Measurements from ENCODE around the gene CACHD1. TPM values are rescaled to one million over a fixed set of nuclear protein-coding genes. Genes with fewer than 3 reads are reported as not detected.
A peak's percentile ranks its signal among the peaks of the same experiment; 100 is the strongest.

CACHD1 gene
- total and polyA plus RNA-seq, 9 donors: 9.7 to 14.7 (median 11.8) TPM

DNA sequence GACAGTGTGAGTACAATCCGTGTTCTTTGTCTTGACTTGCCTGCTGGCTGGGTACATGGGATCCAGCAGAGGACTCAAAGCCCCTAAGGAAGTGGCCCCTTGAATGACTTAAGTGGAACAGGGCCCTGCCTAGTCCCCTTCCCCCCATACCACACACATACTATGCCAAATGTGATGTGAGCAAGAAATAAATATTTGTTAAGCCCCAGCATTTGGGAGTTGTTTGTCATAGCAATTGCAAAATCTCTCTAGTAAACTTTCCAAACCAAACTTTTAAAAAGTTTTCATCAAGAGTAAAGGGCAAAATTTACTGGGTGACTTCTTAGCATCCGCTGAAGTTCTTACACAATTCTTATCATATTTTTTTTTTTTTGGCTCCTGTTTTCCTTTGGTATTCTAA, 32.5 kb upstream of the CACHD1 start:
- no peaks in the 10 kb centered on the region for H3K36me3 ChIP-seq (ENCODE audit: control insufficient read depth, insufficient read depth, low read length)
- H3K4me3 ChIP-seq (ENCODE audit: low read length): no peak overlapping the region
- 100% methylated on average over 1 of the region's 2 CpGs for WGBS (ENCODE audit: insufficient coverage)
- no peak for DNase-seq
- no peaks in the 10 kb centered on the region for H3K27me3 ChIP-seq (ENCODE audit: control insufficient read depth, insufficient read depth, low read length)
- H3K9me3 ChIP-seq (replicated peaks; ENCODE audit: control insufficient read depth, low read depth, low read length): no peaks in the 10 kb centered on the region
- H3K27ac ChIP-seq (ENCODE audit: low read length): no peak overlapping the region
- no peaks in the 10 kb centered on the region for H3K4me1 ChIP-seq (ENCODE audit: control insufficient read depth, insufficient read depth, low read length)

DNA sequence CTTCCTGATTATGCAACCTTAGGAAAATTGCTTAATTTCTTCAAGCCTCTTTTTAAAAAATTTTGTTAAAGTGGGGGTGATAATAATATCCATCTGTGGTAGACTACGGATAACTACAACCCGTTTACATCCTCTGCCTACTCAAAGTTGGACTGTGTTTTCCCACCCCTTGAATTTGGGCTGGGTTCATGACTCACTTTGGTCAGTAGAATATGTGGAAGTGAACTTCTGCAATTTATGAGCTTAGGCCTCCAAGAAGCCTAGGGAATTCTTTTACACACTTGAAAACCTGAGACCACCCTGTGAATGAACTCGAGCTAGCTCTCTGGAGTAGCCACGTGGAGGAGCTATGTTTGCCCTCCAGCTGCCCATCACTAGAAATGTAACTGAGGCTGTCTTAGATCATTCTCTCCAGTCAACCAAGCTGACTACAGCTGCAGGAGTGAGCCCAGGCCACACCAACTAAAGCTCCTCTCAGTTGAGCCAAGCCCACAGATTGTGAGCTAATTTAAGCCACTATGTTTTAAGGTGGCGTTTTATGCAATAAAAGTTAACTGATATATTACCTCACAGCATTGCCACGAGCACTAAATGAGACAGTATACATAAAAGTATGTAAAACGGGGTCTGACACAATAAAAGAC, 29.6 kb upstream of the CACHD1 start:
- H3K27me3 ChIP-seq (ENCODE audit: control insufficient read depth, insufficient read depth, low read length): no peaks in the 10 kb centered on the region
- H3K9me3 ChIP-seq (replicated peaks; ENCODE audit: control insufficient read depth, low read depth, low read length): no peaks in the 10 kb centered on the region
- no peaks in the 10 kb centered on the region for H3K36me3 ChIP-seq (ENCODE audit: control insufficient read depth, insufficient read depth, low read length)
- 33% methylated on average over 2 of the region's 7 CpGs for WGBS (ENCODE audit: insufficient coverage)
- H3K27ac ChIP-seq (ENCODE audit: low read length): no peak overlapping the region
- DNase-seq: peak; percentile 9
- H3K4me1 ChIP-seq (ENCODE audit: control insufficient read depth, insufficient read depth, low read length): no peaks in the 10 kb centered on the region
- no peak overlapping the region for H3K4me3 ChIP-seq (ENCODE audit: low read length)

DNA sequence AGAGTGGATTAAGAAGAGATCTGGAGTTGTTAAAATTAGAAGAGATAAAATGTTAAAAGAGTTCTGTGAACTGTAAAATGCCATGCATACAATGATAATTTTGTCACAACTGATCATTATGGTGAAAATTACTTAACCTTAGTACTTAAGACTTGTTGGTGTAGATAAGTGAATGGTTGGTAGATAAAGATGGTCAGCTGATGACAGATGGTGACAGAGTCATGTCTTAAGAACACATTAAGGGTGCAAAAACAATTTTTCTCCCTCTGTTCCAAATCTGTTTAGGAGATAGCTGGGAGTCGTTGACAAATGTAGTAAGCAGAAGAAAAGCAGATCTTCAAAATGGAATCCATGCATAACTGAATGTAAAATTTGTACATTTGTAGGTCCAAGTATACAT, 18.5 kb upstream of the CACHD1 start:
- no peak for DNase-seq
- Histone ChIP-seq H3K27ac (ENCODE audit: low read length) (no peak overlapping the region), H3K36me3 (ENCODE audit: control insufficient read depth, insufficient read depth, low read length) (no peaks in the 10 kb centered on the region), H3K27me3 (ENCODE audit: control insufficient read depth, insufficient read depth, low read length) (no peaks in the 10 kb centered on the region), H3K4me1 (ENCODE audit: control insufficient read depth, insufficient read depth, low read length) (no peaks in the 10 kb centered on the region), H3K9me3 (replicated peaks; ENCODE audit: control insufficient read depth, low read depth, low read length) (no peaks in the 10 kb centered on the region), H3K4me3 (ENCODE audit: low read length) (no peak overlapping the region)
- no CpG with 5 or more reads among the region's 1 CpG for WGBS (ENCODE audit: insufficient coverage)

DNA sequence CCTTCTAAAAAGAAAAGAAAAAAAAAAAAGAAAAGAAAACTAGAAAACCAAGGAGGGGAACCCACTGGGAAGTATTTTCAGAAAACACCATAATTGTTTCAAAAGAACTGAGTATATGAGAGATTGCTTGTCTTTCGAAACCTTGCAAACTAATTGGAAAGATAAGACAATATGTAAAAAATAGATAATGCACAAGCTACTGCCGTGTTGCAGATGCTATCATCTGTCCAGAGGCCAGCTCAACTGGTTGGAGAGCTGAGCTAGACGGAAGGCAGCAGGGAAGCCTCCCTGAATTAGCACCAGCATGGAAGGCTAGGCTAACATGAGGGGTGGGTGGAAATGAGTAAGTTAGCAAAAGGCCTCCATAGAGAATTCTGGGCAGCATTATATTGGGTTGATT, 16.2 kb upstream of the CACHD1 start:
- Histone ChIP-seq H3K4me1 (ENCODE audit: control insufficient read depth, insufficient read depth, low read length) (no peaks in the 10 kb centered on the region), H3K36me3 (ENCODE audit: control insufficient read depth, insufficient read depth, low read length) (no peaks in the 10 kb centered on the region), H3K9me3 (replicated peaks; ENCODE audit: control insufficient read depth, low read depth, low read length) (no peaks in the 10 kb centered on the region), H3K27ac (ENCODE audit: low read length) (no peak overlapping the region), H3K27me3 (ENCODE audit: control insufficient read depth, insufficient read depth, low read length) (no peaks in the 10 kb centered on the region), H3K4me3 (ENCODE audit: low read length) (no peak overlapping the region)
- no peak for DNase-seq
- 31% methylated on average over 2 of the region's 3 CpGs for WGBS (ENCODE audit: insufficient coverage)

DNA sequence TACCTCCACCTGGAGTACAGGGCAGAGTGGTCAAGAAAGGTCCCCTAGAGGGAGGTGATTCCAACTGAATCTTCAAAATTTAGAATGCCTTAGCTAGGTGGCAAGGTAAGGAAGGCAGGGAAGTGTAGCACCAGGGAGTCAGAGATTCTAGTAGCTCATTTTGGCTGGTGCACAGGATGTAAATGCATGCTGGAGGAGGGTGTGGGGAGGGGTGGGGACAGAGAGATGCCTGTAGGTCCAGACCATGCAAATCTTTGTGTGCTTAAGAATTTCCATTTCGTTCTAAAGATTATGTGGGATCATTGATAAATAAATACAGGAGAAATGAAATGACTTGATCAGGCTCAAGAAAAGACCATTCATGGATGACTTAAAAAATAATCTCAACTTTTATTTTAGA, 11.0 kb upstream of the CACHD1 start:
- DNase-seq: no peak
- no CpG with 5 or more reads among the region's 1 CpG for WGBS (ENCODE audit: insufficient coverage)
- Histone ChIP-seq H3K4me1 (ENCODE audit: control insufficient read depth, insufficient read depth, low read length) (no peaks in the 10 kb centered on the region), H3K4me3 (ENCODE audit: low read length) (no peak overlapping the region), H3K9me3 (replicated peaks; ENCODE audit: control insufficient read depth, low read depth, low read length) (no peaks in the 10 kb centered on the region), H3K27me3 (ENCODE audit: control insufficient read depth, insufficient read depth, low read length) (no peaks in the 10 kb centered on the region), H3K36me3 (ENCODE audit: control insufficient read depth, insufficient read depth, low read length) (no peaks in the 10 kb centered on the region), H3K27ac (ENCODE audit: low read length) (no peak overlapping the region)

DNA sequence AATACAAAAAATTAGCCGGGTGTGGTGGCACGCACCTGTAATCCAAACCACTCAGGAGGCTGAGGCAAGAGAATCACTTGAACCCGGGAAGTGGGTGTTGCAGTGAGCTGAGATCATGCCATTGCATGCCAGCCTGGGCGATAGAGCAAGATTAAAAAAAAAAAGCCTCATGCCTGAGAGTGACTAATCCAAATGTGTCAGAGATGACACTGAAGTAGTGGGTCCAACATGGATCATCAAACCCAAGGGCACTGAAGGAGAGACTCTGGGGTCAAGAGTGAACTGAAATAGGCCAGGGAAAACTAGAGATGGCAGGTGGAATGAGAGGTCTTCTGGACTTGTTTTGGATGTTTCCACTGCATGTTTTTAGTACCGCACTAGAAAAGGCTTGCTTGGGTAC, 10.2 kb upstream of the CACHD1 start:
- Histone ChIP-seq H3K36me3 (ENCODE audit: control insufficient read depth, insufficient read depth, low read length) (no peaks in the 10 kb centered on the region), H3K27me3 (ENCODE audit: control insufficient read depth, insufficient read depth, low read length) (no peaks in the 10 kb centered on the region), H3K9me3 (replicated peaks; ENCODE audit: control insufficient read depth, low read depth, low read length) (no peaks in the 10 kb centered on the region), H3K4me3 (ENCODE audit: low read length) (no peak overlapping the region), H3K4me1 (ENCODE audit: control insufficient read depth, insufficient read depth, low read length) (no peaks in the 10 kb centered on the region), H3K27ac (ENCODE audit: low read length) (no peak overlapping the region)
- DNase-seq: no peak
- 88% methylated on average over 2 of the region's 5 CpGs for WGBS (ENCODE audit: insufficient coverage)

DNA sequence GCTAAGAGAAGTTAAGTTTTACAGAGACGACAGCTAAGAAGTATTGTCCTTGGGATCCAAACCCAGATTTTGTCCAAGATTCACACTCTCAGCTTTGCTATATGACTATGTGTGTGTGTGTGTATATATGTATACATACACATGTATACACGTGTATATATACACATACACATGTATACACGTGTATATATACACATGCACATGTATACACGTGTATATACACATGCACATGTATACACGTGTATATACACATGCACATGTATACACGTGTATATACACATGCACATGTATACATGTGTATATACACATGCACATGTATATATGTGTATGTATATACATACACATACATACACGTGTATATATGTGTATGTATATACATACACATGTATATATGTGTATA, 3.9 kb upstream of the CACHD1 start:
- H3K9me3 ChIP-seq (replicated peaks; ENCODE audit: control insufficient read depth, low read depth, low read length): no peaks in the 10 kb centered on the region
- no CpG with 5 or more reads among the region's 7 CpGs for WGBS (ENCODE audit: insufficient coverage)
- no peaks in the 10 kb centered on the region for H3K27me3 ChIP-seq (ENCODE audit: control insufficient read depth, insufficient read depth, low read length)
- H3K4me1 ChIP-seq (ENCODE audit: control insufficient read depth, insufficient read depth, low read length): peaks cover 7% of the 10 kb centered on the region
- H3K4me3 ChIP-seq (ENCODE audit: low read length): no peak overlapping the region
- DNase-seq: no peak
- no peaks in the 10 kb centered on the region for H3K36me3 ChIP-seq (ENCODE audit: control insufficient read depth, insufficient read depth, low read length)
- H3K27ac ChIP-seq (ENCODE audit: low read length): no peak overlapping the region

DNA sequence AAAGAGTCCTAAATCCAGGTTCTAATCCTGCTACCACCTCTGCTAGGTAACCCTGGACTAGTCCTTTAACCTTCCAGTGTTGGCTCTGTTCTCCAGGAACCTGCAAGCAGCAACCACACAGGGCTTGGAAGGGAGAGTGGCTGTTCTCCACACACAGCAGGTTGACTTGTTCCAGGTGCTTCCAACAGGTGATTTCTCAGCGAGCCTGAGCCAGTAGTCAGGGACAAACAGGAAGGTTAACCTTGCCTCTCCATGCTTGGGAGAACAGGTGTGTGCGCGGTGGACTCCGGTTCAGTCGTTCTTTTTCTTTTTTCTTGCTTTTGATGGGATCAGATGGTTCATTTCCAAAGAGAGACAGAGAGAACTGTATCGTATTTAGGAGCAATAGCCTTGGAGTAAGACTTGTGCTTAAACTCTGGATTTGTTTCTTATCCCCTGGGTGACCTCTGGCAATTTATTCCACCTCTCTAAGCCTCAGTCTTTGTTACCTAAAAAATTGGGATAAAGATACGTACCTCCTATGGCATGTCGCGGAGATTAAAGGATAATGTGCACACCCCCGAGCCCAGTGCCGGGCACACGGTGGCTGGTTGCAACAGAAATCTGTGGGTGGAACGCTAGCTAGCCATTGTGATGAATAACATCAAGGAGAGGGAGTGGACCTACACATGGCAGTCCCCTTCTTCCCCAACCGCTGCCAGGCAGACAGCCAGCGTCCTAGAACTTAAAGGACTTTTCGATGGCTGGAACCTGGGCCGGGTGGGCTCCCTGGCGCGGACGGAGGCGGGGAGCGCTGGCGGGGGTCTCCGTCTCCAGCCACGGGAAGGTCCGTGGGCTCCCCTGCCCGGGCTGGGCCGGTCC, 583 bp upstream of the CACHD1 start:
- Histone ChIP-seq H3K27ac (ENCODE audit: low read length) (peak overlapping the region; percentile 75), H3K9me3 (replicated peaks; ENCODE audit: control insufficient read depth, low read depth, low read length) (no peaks in the 10 kb centered on the region), H3K36me3 (ENCODE audit: control insufficient read depth, insufficient read depth, low read length) (no peaks in the 10 kb centered on the region), H3K4me1 (ENCODE audit: control insufficient read depth, insufficient read depth, low read length) (peaks cover 18% of the 10 kb centered on the region), H3K4me3 (ENCODE audit: low read length) (peak overlapping the region; percentile 81), H3K27me3 (ENCODE audit: control insufficient read depth, insufficient read depth, low read length) (peaks cover 4% of the 10 kb centered on the region)
- 7% methylated on average over 25 of the region's 28 CpGs for WGBS (ENCODE audit: insufficient coverage)
- DNase-seq: peak; percentile 46

DNA sequence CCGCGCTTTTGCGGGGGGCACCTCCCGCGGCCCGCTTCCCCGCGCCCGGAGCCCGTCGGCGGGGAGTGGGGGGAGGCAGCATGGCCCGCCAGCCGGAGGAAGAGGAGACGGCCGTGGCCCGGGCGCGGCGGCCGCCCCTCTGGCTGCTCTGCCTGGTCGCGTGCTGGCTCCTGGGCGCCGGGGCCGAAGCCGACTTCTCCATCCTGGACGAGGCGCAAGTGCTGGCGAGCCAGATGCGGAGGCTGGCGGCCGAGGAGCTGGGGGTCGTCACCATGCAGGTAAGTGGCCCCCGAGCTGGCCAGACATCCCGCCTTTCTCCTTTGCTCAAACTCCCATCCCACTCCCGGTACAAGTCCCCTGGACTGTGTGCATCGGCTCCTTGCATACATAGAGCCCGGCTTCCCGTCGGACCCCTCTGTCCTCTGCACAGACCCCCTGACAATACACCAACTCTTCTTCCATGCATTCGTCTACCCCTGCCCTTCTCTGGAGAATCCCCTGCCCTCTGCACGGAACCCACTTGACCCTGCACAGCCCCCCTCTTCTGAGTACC, 812 bp downstream of the CACHD1 start:
- Histone ChIP-seq H3K9me3 (replicated peaks; ENCODE audit: control insufficient read depth, low read depth, low read length) (no peaks in the 10 kb centered on the region), H3K36me3 (ENCODE audit: control insufficient read depth, insufficient read depth, low read length) (no peaks in the 10 kb centered on the region), H3K27me3 (ENCODE audit: control insufficient read depth, insufficient read depth, low read length) (peaks cover 4% of the 10 kb centered on the region), H3K27ac (ENCODE audit: low read length) (peak overlapping the region; percentile 86), H3K4me3 (ENCODE audit: low read length) (peak overlapping the region; percentile 81), H3K4me1 (ENCODE audit: control insufficient read depth, insufficient read depth, low read length) (peaks cover 26% of the 10 kb centered on the region)
- peak; percentile 56 for DNase-seq
- WGBS (ENCODE audit: insufficient coverage): under 1% methylated on average over 43 of the region's 43 CpGs

DNA sequence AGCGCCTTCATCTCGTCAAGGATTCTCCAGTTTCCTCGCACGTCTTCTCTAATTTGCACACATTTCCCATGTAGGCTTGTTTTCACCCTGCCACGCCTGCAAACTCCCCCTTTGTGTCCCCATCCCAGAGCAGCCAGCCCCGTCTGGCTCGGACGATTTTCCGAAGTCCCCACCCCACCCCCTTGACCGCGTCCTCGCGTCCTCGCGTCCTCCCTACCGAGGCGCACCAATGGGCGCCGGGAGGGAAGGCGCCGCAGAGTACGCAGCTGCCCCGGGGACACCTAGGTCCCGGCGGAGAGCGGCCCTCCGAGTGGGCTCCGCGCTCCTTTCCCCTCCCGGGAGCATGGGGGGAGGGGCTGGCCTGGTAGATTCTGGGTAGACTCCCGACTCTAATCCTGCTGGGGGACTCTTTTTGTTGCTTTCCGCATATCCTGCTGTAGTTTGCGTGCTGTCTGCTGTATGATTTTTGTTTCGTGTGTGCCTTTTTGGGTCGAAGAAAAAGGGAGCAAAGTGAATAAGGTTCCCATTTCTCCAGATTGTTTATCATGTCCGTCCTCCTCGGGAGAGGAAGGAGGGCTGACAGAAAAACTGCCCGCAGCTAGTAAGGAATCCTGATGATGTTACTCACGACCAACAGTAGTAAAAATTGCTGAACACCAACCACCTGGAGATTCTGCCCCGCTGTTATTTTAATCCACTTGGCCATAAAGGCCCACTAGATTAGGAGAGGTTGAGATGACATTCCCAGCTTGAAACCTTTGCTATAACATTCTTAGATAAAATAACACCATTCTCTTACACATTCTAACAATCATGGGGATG, 1.5 kb downstream of the CACHD1 start:
- H3K27ac ChIP-seq (ENCODE audit: low read length): peak overlapping the region; percentile 86
- no peaks in the 10 kb centered on the region for H3K9me3 ChIP-seq (replicated peaks; ENCODE audit: control insufficient read depth, low read depth, low read length)
- peak overlapping the region; percentile 81 for H3K4me3 ChIP-seq (ENCODE audit: low read length)
- no peaks in the 10 kb centered on the region for H3K36me3 ChIP-seq (ENCODE audit: control insufficient read depth, insufficient read depth, low read length)
- peaks cover 4% of the 10 kb centered on the region for H3K27me3 ChIP-seq (ENCODE audit: control insufficient read depth, insufficient read depth, low read length)
- peak; percentile 77 for DNase-seq
- peaks cover 30% of the 10 kb centered on the region for H3K4me1 ChIP-seq (ENCODE audit: control insufficient read depth, insufficient read depth, low read length)
- 0% methylated on average over 32 of the region's 40 CpGs for WGBS (ENCODE audit: insufficient coverage)

Data from muscle of leg (tissue), 11 donors.